ENCODE results near the gene GPSM1. TPM values are rescaled to one million over a fixed set of nuclear protein-coding genes. Genes with fewer than 3 reads are reported as not detected.

The GPSM1 gene
- total RNA-seq, 1 experiment from 2014 or later, result 24.7 TPM

- no CpG with 5 or more reads among the region's 20 CpGs for WGBS (ENCODE audit: extremely low coverage, insufficient read length, low lambda C conversion rate)
Measured at GRCh38 chr9:136383436-136383835, 56.1 kb downstream of the GPSM1 start.

More at GRCh38 chr9:136383436-136383835, 56.1 kb downstream of the GPSM1 start:
- Histone ChIP-seq H2AFZ (ENCODE audit: low read length) (no peak overlapping the region), H4K20me1 (ENCODE audit: control insufficient read depth, insufficient read depth, insufficient read length) (no peaks in the 10 kb centered on the region), H3K79me1 (ENCODE audit: insufficient read depth, low read depth, low read length, poor library complexity, severe bottlenecking) (no peaks in the 10 kb centered on the region), H2BK12ac (ENCODE audit: insufficient read length, low read depth, low read length) (no peak overlapping the region), H4K8ac (replicated peaks; ENCODE audit: insufficient read length, low read depth, low read length) (no peak overlapping the region), H2BK5ac (ENCODE audit: insufficient read length, low read length) (no peak overlapping the region), H2BK15ac (ENCODE audit: low read depth, low read length) (no peak overlapping the region), H3K27ac (ENCODE audit: insufficient read length, low read depth, low read length) (no peak overlapping the region), H3K14ac (ENCODE audit: insufficient read depth, low read length) (no peak overlapping the region), H4K5ac (ENCODE audit: insufficient read length, low read depth, low read length) (no peak overlapping the region), H3K79me2 (ENCODE audit: insufficient read depth, low read length) (no peaks in the 10 kb centered on the region), H3K4me2 (ENCODE audit: insufficient read depth, insufficient read length, low read length) (no peak overlapping the region), H4K91ac (ENCODE audit: insufficient read length, low read depth, low read length) (no peak overlapping the region), H3K9me3 (ENCODE audit: control insufficient read depth, low read depth, low read length) (no peaks in the 10 kb centered on the region), H3K23ac (ENCODE audit: insufficient read length, low read depth, low read length) (no peak overlapping the region), H3K9ac (ENCODE audit: extremely low read depth, insufficient read length, low read length) (no peak overlapping the region), H2BK20ac (ENCODE audit: low read depth, low read length, poor library complexity, severe bottlenecking) (no peak overlapping the region), H3K27me3 (ENCODE audit: insufficient read depth, low read length) (no peaks in the 10 kb centered on the region), H3K23me2 (ENCODE audit: insufficient read length, low read depth, low read length, poor library complexity, severe bottlenecking) (no peaks in the 10 kb centered on the region), H3K56ac (ENCODE audit: insufficient read length, low read depth, low read length) (no peak overlapping the region), H3K4ac (ENCODE audit: low read depth, low read length) (no peak overlapping the region), H3K18ac (ENCODE audit: insufficient read length, low read depth, low read length) (no peak overlapping the region), H2AK5ac (ENCODE audit: insufficient read length, low read length) (no peak overlapping the region), H3T11ph (ENCODE audit: low read length) (no peak overlapping the region), H2BK120ac (ENCODE audit: low read depth, low read length, poor library complexity, severe bottlenecking) (no peak overlapping the region), H3K4me1 (ENCODE audit: insufficient read depth, low read length) (no peaks in the 10 kb centered on the region)
- no peaks in the 10 kb centered on the region for H3K9me3 Mint-ChIP-seq
- H3K36me3 Mint-ChIP-seq (ENCODE audit: insufficient read depth in 1 of 3, low read depth in 3 of 3), result peaks cover 25 to 71% (median 54%) of the 10 kb centered on the region in 3 experiments; a peak in 6 of 7 replicates
- no peaks in the 10 kb centered on the region for H3K27me3 Mint-ChIP-seq (ENCODE audit: low read depth)
- DNase-seq, result no peak
- no peaks in the 10 kb centered on the region for H3K4me1 Mint-ChIP-seq
- no peak for TF ChIP-seq CTCF (conservative IDR thresholded peaks at IDR 0.05)
- no peak overlapping the region for H3K27ac Mint-ChIP-seq
- no peak overlapping the region for H3K4me3 Mint-ChIP-seq
